Activated CD4-positive, CD25-positive, alpha-beta regulatory T cell (primary cell): ENCODE results near the gene PPP2R3B.

Source experiments
- DNase-seq, 4 experiments: peaks; one replicate each; lab custom pipeline; 2025; lab: John Stamatoyannopoulos, UW

PPP2R3B gene

GRCh38 chrX:302975-303374, 83.7 kb downstream of the PPP2R3B start:
- no peak for DNase-seq

- DNase-seq, result no peak
Measured at GRCh38 chrX:300334-300733, 86.4 kb downstream of the PPP2R3B start.

- no peak for DNase-seq
Measured at GRCh38 chrX:298993-299392, 87.7 kb downstream of the PPP2R3B start.

- DNase-seq, result no peak
Measured at GRCh38 chrX:295136-295535, 91.6 kb downstream of the PPP2R3B start.

- DNase-seq, result no peak
Measured at GRCh38 chrX:292900-293897, 93.5 kb downstream of the PPP2R3B start.

- no peak for DNase-seq
Measured at GRCh38 chrX:291411-291901, 95.3 kb downstream of the PPP2R3B start.

GRCh38 chrX:290476-291166, 96.1 kb downstream of the PPP2R3B start:
- no peak for DNase-seq

GRCh38 chrX:288561-288991, 98.1 kb downstream of the PPP2R3B start:
- no peak for DNase-seq

GRCh38 chrX:287670-288069, 99.0 kb downstream of the PPP2R3B start:
- no peak for DNase-seq

GRCh38 chrX:285076-285677, 101.5 kb downstream of the PPP2R3B start:
- no peak for DNase-seq
